Measurements from ENCODE around the gene BNC1.

The BNC1 gene

DNA sequence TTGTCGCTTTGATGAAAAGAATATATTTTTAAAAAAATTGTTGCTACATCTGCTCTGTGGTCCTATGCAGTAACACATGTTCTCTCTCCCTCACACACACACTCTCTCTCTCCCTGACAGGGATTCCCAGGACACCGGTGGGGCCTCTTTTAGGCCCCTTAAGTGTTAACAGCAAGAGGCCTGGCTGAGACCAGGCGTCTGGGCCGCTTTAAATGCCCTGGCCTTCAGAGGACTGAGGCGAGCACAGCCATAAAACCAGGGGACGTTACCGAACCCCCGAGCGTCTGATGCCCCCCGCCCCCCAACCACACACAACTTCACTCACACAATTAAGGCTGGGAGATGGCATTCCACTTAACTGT lies 1.7 kb downstream of the BNC1 start:
- TF ChIP-seq, protein P1, sequence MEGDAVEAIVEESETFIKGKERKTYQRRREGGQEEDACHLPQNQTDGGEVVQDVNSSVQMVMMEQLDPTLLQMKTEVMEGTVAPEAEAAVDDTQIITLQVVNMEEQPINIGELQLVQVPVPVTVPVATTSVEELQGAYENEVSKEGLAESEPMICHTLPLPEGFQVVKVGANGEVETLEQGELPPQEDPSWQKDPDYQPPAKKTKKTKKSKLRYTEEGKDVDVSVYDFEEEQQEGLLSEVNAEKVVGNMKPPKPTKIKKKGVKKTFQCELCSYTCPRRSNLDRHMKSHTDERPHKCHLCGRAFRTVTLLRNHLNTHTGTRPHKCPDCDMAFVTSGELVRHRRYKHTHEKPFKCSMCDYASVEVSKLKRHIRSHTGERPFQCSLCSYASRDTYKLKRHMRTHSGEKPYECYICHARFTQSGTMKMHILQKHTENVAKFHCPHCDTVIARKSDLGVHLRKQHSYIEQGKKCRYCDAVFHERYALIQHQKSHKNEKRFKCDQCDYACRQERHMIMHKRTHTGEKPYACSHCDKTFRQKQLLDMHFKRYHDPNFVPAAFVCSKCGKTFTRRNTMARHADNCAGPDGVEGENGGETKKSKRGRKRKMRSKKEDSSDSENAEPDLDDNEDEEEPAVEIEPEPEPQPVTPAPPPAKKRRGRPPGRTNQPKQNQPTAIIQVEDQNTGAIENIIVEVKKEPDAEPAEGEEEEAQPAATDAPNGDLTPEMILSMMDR (conservative IDR thresholded peaks at IDR 0.05; ENCODE audit: control insufficient read depth, insufficient read depth, low read depth, low read length), result no peak
- peak overlapping the region; percentile 75 for H3K4me3 ChIP-seq (ENCODE audit: control insufficient read depth, low read depth, low read length)
- DNase-seq (ENCODE audit: low read depth), result peak; percentile 55

GRCh38 chr15:83282141-83282540 lies 2.3 kb downstream of the BNC1 start:
- DNase-seq (ENCODE audit: low read depth), result no peak
- no peak overlapping the region for H3K4me3 ChIP-seq (ENCODE audit: control insufficient read depth, low read depth, low read length)
- TF ChIP-seq, protein P1 (conservative IDR thresholded peaks at IDR 0.05; ENCODE audit: control insufficient read depth, insufficient read depth, low read depth, low read length), result no peak

GRCh38 chr15:83278191-83278590 lies 6.3 kb downstream of the BNC1 start:
- TF ChIP-seq, protein P1 (conservative IDR thresholded peaks at IDR 0.05; ENCODE audit: control insufficient read depth, insufficient read depth, low read depth, low read length), result no peak
- peak; percentile 72 for DNase-seq (ENCODE audit: low read depth)
- no peak overlapping the region for H3K4me3 ChIP-seq (ENCODE audit: control insufficient read depth, low read depth, low read length)

DNA sequence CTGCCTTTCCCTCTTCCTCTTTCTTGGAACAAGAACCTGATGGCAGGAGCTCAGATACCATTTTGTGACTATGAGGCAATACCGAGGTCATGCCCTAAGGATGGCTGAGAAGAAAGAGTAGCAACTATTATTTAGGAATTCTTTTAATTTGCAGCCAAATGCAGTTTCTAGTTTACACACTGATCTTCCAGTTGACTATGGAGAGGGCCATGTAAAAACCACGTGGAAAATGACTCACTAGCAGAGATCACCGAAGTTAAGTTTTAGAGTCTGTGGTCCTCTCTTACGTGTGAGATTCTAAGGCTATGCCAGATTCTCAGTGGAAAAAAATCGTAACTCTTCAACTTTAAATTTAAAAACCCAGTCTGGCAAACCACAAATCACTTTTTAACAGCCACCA lies 7.8 kb downstream of the BNC1 start:
- no peak for DNase-seq (ENCODE audit: low read depth)
- TF ChIP-seq, protein P1 (conservative IDR thresholded peaks at IDR 0.05; ENCODE audit: control insufficient read depth, insufficient read depth, low read depth, low read length), result no peak
- no peak overlapping the region for H3K4me3 ChIP-seq (ENCODE audit: control insufficient read depth, low read depth, low read length)

DNA sequence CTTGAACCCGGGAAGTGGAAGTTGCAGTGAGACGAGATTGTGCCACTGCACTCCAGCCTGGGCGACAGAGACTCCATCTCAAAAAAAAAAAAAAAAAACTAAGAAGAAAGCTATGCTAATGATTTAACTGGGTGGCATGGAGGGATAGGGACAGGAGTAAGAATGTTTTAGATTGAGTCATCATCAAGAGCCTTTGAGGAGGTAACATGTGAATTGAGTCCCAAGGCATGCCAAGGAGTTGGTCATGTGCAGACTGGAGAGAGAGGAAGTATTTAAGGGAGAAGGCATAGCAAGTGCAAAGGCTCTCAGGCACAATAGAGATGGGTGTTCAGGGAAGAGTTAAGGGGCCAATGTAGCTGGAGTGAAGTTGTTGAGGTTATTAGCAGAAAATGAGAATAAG lies 9.1 kb downstream of the BNC1 start:
- TF ChIP-seq, protein P1 (conservative IDR thresholded peaks at IDR 0.05; ENCODE audit: control insufficient read depth, insufficient read depth, low read depth, low read length), result no peak
- peak; percentile 36 for DNase-seq (ENCODE audit: low read depth)
- H3K4me3 ChIP-seq (ENCODE audit: control insufficient read depth, low read depth, low read length), result no peak overlapping the region

DNA sequence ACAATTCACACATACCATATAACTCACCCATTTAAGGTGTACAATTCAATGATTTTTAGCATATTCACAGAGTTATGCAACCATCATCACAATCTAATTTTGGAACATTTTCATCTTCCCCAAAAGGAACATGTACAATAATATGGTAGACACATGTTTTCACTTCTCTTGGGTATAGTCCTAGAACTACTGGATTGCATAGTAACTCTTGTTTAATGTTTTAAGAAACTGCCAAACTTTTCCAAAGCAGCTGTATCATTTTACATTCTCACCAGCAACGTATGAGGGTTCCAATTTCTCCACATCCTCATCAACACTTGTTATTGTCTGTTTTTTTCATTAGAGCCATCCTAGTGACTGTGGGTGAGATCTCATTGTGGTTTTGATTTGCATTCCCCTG lies 14.3 kb downstream of the BNC1 start:
- TF ChIP-seq, protein P1 (conservative IDR thresholded peaks at IDR 0.05; ENCODE audit: control insufficient read depth, insufficient read depth, low read depth, low read length), result no peak
- no peak overlapping the region for H3K4me3 ChIP-seq (ENCODE audit: control insufficient read depth, low read depth, low read length)
- DNase-seq (ENCODE audit: low read depth), result no peak

DNA sequence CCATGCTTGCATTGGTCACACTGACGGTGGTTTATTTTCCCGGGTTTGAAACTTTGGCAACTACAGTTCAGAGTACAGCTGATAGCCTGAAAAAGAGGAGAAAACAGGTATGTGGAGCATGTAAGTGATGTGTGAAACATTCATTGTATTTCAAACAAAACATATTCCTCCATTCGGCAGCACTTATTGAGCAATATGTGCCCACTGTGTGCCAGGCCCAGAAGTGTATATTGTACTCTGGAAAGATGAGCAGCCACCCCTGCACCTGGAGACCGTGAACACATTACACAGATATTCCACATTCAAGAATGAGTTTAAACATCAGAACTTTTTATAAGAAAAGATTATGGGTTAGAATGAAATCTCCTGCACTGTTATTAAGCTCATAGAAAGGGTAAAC lies 16.3 kb downstream of the BNC1 start:
- H3K4me3 ChIP-seq (ENCODE audit: control insufficient read depth, low read depth, low read length), result no peak overlapping the region
- DNase-seq (ENCODE audit: low read depth), result no peak
- TF ChIP-seq, protein P1 (conservative IDR thresholded peaks at IDR 0.05; ENCODE audit: control insufficient read depth, insufficient read depth, low read depth, low read length), result no peak

Measured in fibroblast of mammary gland (primary cell).